ENCODE results near the gene RSPH3. TPM values are rescaled to one million over a fixed set of nuclear protein-coding genes. Genes with fewer than 3 reads are reported as not detected.

Gene RSPH3
- total and polyA plus RNA-seq, 2 of the 8 experiments (the other 6 are each of a cell fraction or from before 2014, with no cell fraction given), result 0.60 to 2.7 TPM

DNA sequence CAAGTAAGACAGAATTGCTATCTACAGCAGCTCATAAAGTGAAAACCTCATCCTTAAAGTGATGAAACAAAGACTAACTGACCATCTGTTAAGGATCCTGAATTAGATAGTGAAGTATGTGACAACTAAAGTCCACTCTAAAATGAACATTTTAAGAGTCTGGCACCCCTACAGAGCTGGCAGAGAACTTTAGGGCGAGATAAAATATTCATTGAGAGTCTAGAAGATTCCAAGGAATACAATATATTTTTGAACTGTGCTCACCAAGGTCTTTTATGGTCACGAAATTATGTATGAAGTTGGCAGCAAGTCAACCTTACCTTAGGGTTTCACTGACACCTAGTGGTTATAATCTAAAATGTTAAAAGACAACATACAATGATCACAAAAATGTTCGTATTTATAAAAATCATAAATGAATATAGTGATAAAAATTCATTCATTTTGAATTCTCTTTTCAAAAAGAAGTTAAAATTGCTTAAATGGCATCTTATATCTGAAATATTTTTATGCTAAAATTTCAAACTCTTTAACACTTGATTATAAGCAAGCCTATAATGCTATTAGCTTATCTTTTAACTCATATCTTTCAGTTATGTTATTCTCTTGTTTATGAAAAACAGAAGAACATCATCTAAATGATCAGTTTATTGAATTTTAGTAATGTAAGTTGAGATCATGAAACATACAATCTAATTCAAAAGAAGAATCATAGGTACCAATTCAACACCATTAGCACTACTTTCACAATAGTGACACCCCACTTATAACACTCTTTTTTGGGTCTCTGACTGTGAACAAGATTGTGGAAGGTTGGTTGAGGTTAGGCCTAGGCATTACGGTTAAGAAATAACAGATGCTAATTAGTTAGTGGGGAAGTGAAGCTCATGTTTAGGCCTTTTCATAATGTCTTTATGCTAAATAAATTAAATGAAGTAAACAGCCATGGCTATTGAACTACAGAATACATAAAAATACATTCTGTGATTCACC lies 27.5 kb downstream of the RSPH3 start (continued):
- TF ChIP-seq CTCF (IDR thresholded peaks at IDR 0.05; ENCODE audit: control extremely low read depth in 1 of 3, insufficient read depth in 1 of 3, low read depth in 1 of 3, low read length in 3 of 3) (peak in 2 of 3 experiments; percentile 20 to 36; a peak in 2 of 4 replicates), SP2 (IDR thresholded peaks at IDR 0.05; ENCODE audit: low read length) (no peak), KDM5A (IDR thresholded peaks at IDR 0.05; ENCODE audit: low read length) (no peak), JUND (IDR thresholded peaks at IDR 0.05; ENCODE audit: low read length) (no peak)

Measured in H1 (cell line).